K562 (cell line): Measurements from ENCODE around the gene SLC49A3. TPM values are rescaled to one million over a fixed set of nuclear protein-coding genes. Genes with fewer than 3 reads are reported as not detected.

Experiments
- ATAC-seq: fragments of 200-7000 bp; cut with Tn5 transposase; 3 replicates; pipeline ENCODE4 v1.9.1; 2020; ENCODE audit warnings: moderate library complexity
- BruUV-seq: library from RNA; stranded (reverse); fragments of 400-500 nt; replicated peaks from 2 replicates; lab custom pipeline; 2021; lab: Mats Ljungman, UMichigan
- CTCF ChIA-PET: fragments of 300-600 bp; formaldehyde crosslinking; extraction: SDS; loops from one replicate; lab custom pipeline; 2021; ENCODE audit warnings: low intra/inter-chr PET ratio; lab: Yijun Ruan, JAX
- POLR2A ChIA-PET: fragments of 300-600, 350-650 bp; sonication (Branson Sonifier 250); formaldehyde crosslinking; extraction: SDS; loops from one replicate; lab custom pipeline; 2021; ENCODE audit warnings: antibody characterized with exemption, inconsistent platforms; lab: Yijun Ruan, JAX
- DNase-seq, 4 experiments: peaks; one replicate each; pipeline versions ENCODE4 v3.0.0 to v3.0.0-alpha.2; 2011 to 2018; ENCODE audit warnings: low spot score in 3 of 4, mixed read lengths in 3 of 4; ENCODE audit errors: extremely low read depth in 1 of 4
- FAIRE-seq: peaks from 2 replicates; lab custom pipeline; 2011; peaks lifted over from hg19 to GRCh38; lab: Jason Lieb, UNC
- H2AFZ ChIP-seq: 2 replicates; pipeline ENCODE4 v1.6.0; 2011; ENCODE audit warnings: low read depth, low read length, control low read depth, inconsistent platforms
- H3K27ac ChIP-seq: fragments of 200-600 bp; 3 replicates; pipeline ENCODE4 v1.8.0; 2011; ENCODE audit warnings: low read depth, mild to moderate bottlenecking, control low read depth, inconsistent platforms, low read length, moderate library complexity, mixed read lengths; ENCODE audit errors: extremely low read depth
- H3K27me3 ChIP-seq, 2 experiments: fragments of 300-600 bp in 1 of 2; 2 replicates in 1 of 2; 3 replicates in 1 of 2; pipeline versions ENCODE4 v1.6.0 to v1.8.0; 2011; ENCODE audit warnings: inconsistent platforms in 2 of 2, low read length in 2 of 2, mild to moderate bottlenecking in 1 of 2, mixed read lengths in 1 of 2, moderate library complexity in 1 of 2; ENCODE audit not compliant: control insufficient read depth in 2 of 2, insufficient read depth in 2 of 2
- H3K36me3 ChIP-seq: fragments of 300-600 bp; 3 replicates; pipeline ENCODE4 v1.8.0; 2011; ENCODE audit warnings: mild to moderate bottlenecking, low read length, inconsistent platforms; ENCODE audit not compliant: control insufficient read depth, insufficient read depth
- H3K4me1 ChIP-seq, 2 experiments: fragments of 200-600 bp in 1 of 2; replicated peaks in 1 of 2; 2 replicates in 1 of 2; 3 replicates in 1 of 2; pipeline versions ENCODE4 v1.5.1 to v1.8.0; 2011; ENCODE audit warnings: inconsistent platforms in 2 of 2, low read length in 2 of 2, mild to moderate bottlenecking in 1 of 2, mixed read lengths in 1 of 2, moderate library complexity in 1 of 2; ENCODE audit not compliant: control insufficient read depth in 2 of 2, insufficient read depth in 2 of 2
- H3K4me2 ChIP-seq: 2 replicates; pipeline ENCODE4 v1.6.1; 2011; ENCODE audit warnings: low read length, control low read depth, inconsistent platforms, mixed read lengths; ENCODE audit not compliant: insufficient read depth
- H3K4me3 ChIP-seq: fragments of 200-600 bp; sonication (generic), shearing (Covaris generic); 2 replicates; pipeline ENCODE4 v1.5.1; 2016; ENCODE audit warnings: control low read depth, inconsistent platforms
- H3K79me2 ChIP-seq: fragments of 200-600 bp; 3 replicates; pipeline ENCODE4 v1.8.0; 2011; ENCODE audit warnings: low read length, inconsistent platforms; ENCODE audit not compliant: control insufficient read depth, insufficient read depth
- H3K9ac ChIP-seq, 2 experiments: 2 replicates each; pipeline versions ENCODE4 v1.6.0 to v1.6.1; 2011; ENCODE audit warnings: low read depth in 2 of 2, low read length in 2 of 2, control low read depth in 1 of 2, inconsistent platforms in 1 of 2, mild to moderate bottlenecking in 1 of 2, mixed read lengths in 1 of 2; ENCODE audit not compliant: insufficient read depth in 1 of 2
- H3K9me1 ChIP-seq: one replicate; pipeline ENCODE4 v1.6.0; 2011; ENCODE audit warnings: inconsistent platforms, mild to moderate bottlenecking, low read length, moderate library complexity; ENCODE audit not compliant: control insufficient read depth, insufficient read depth
- H3K9me3 ChIP-seq: replicated peaks from 2 replicates; pipeline ENCODE4 v1.5.1; 2011; ENCODE audit warnings: low read depth, low read length, inconsistent platforms; ENCODE audit not compliant: control insufficient read depth, insufficient read depth
- H4K20me1 ChIP-seq: replicated peaks from 2 replicates; pipeline ENCODE4 v1.6.1; 2011; ENCODE audit warnings: low read length, inconsistent platforms, mixed read lengths; ENCODE audit not compliant: control insufficient read depth, insufficient read depth
- DIDO1 ChIP-seq: fragments of 450-650 bp; IDR thresholded peaks from 2 replicates; pipeline ENCODE4 v1.6.1; 2016; ENCODE audit warnings: low read depth, missing biosample characterization, missing genetic modification characterization
- EP300 ChIP-seq: IDR thresholded peaks from 2 replicates; pipeline ENCODE4 v1.6.1; 2012; ENCODE audit warnings: low read length, improper control_type of control experiment
- GABPB2 ChIP-seq: fragments of 250-450 bp; sonication (Bioruptor Pico); conservative IDR thresholded peaks from 2 replicates; pipeline ENCODE4 v1.5.1; 2021; ENCODE audit warnings: mild to moderate bottlenecking
- HMGN3 ChIP-seq: IDR thresholded peaks from 2 replicates; pipeline ENCODE4 v1.6.1; 2011; ENCODE audit warnings: borderline replicate concordance, low read depth, mild to moderate bottlenecking, mixed read lengths, low read length; ENCODE audit not compliant: insufficient read length; ENCODE audit errors: extremely low read depth
- HOXB6 ChIP-seq: fragments of 250-450 bp; sonication (Bioruptor Pico); IDR thresholded peaks from 2 replicates; pipeline ENCODE4 v1.5.1; 2022; ENCODE audit warnings: mild to moderate bottlenecking, borderline replicate concordance
- PHB2 ChIP-seq: fragments of 450-650 bp; IDR thresholded peaks from 2 replicates; pipeline ENCODE4 v1.6.1; 2017; ENCODE audit warnings: low read depth
- POLR2AphosphoS2 ChIP-seq: IDR thresholded peaks from 2 replicates; pipeline ENCODE4 v1.6.1; 2012; ENCODE audit warnings: low read length, improper control_type of control experiment
- RHOXF2B ChIP-seq: fragments of 250-450 bp; sonication (Bioruptor Pico); conservative IDR thresholded peaks from 2 replicates; pipeline ENCODE4 v1.5.1; 2021
- ZNF217 ChIP-seq: sonication (generic); formaldehyde crosslinking; IDR thresholded peaks from 2 replicates; pipeline ENCODE4 v1.8.0; 2022; ENCODE audit warnings: mild to moderate bottlenecking, missing genetic modification reagents
- ZNF354B ChIP-seq: fragments of 250-450 bp; sonication (Bioruptor Pico); IDR thresholded peaks from 2 replicates; pipeline ENCODE4 v1.4.0; 2020
- ZNF445 ChIP-seq: fragments of 250-450 bp; sonication (Bioruptor Pico); IDR thresholded peaks from 2 replicates; pipeline ENCODE4 v1.4.0; 2020; ENCODE audit warnings: low read depth, mild to moderate bottlenecking, moderate library complexity
- ZNF695 ChIP-seq: fragments of 450-650 bp; formaldehyde crosslinking; IDR thresholded peaks from 2 replicates; pipeline ENCODE4 v1.4.0; 2020; ENCODE audit warnings: mild to moderate bottlenecking, moderate library complexity
- ZSCAN29 ChIP-seq: fragments of 450-650 bp; IDR thresholded peaks from 2 replicates; pipeline ENCODE4 v1.6.1; 2017
- WGBS: fragments of 100-300 bp; shearing (Covaris generic); methylation state at CpG from one replicate; pipeline ENCODE4 v1.1.6; 2016; ENCODE audit warnings: low coverage, mixed read lengths; ENCODE audit not compliant: insufficient coverage; ENCODE audit errors: missing lambda C conversion rate; 5-methylcytosine and 5-hydroxymethylcytosine counted together
- in situ Hi-C: fragments of 300-500 bp; cut with MboI; formaldehyde crosslinking; loops from 4 replicates; pipeline ENCODE4 v1.15.0; 2018; ENCODE audit warnings: inconsistent platforms, mixed read lengths
- intact Hi-C: fragments of 100-400 bp; cut with micrococcal nuclease; formaldehyde crosslinking; loops from 2 replicates; pipeline ENCODE4 v1.14.2; 2022
- polyA plus RNA-seq, 8 experiments: library from polyadenylated mRNA; depleted of rRNA in 4 of 8; stranded (reverse) in 5 of 8; unstranded in 3 of 8; fragments of >200 nt; fragmentation: Nextera tagmentation in 2 of 8; fragmentation: Illumina TruSeq in 1 of 8; extraction: Ambion mirVana in 2 of 8; extraction: Trizol in 1 of 8; gene quantifications; 2 replicates each; pipeline versions ENCODE4 v1.2.1 to v1.2.3, GENCODE V29; 2011 to 2014; ENCODE audit warnings: inconsistent platforms in 1 of 8, missing spikeins in 1 of 8
- total RNA-seq, 7 experiments: library from RNA; depleted of rRNA in 6 of 7; stranded (reverse); fragments of >200 nt in 6 of 7; fragmentation: Illumina TruSeq in 2 of 7; extraction: Trizol in 2 of 7; gene quantifications; 2 replicates each; pipeline versions ENCODE4 v1.2.1 to v1.2.3, GENCODE V29; 2011 to 2021; ENCODE audit warnings: low replicate concordance in 1 of 7

SLC49A3 gene
- total and polyA plus RNA-seq, 9 of the 15 experiments (the other 6 are each of a cell fraction or from before 2014, with no cell fraction given) = 0.24 to 0.41 TPM; not detected in 7

- no peaks in the 10 kb centered on the region; the same call in 1 of the 2 replicates for H4K20me1 ChIP-seq
- POLR2A ChIA-PET = interaction anchor here (0.6 to 1.1 kb wide), 3 partner anchors 14 to 144 kb away, joined by 3 to 4 read pairs (median 3); no protein-coding TSS in a partner anchor
- ATAC-seq = no peak
These were observed 35.0 kb upstream of the SLC49A3 start for GRCh38 chr4:723751-724530.

More at GRCh38 chr4:723751-724530, 35.0 kb upstream of the SLC49A3 start:
- Histone ChIP-seq H3K9me3 (peaks cover 1% of the 10 kb centered on the region), H3K4me3 (no peak overlapping the region), H2AFZ (no peak overlapping the region), H3K9me1 (no peaks in the 10 kb centered on the region), H3K4me2 (no peak overlapping the region), H3K9ac (peak overlapping the region in 1 of 2 experiments; percentile 45; a peak in 1 of 4 replicates), H3K27ac (no peak overlapping the region), H3K4me1 (peaks cover 20 to 54% of the 10 kb centered on the region in 2 experiments), H3K27me3 (no peaks in the 10 kb centered on the region), H3K36me3 (peaks cover 16% of the 10 kb centered on the region; the same call in 2 of the 3 replicates), H3K79me2 (peaks cover 66% of the 10 kb centered on the region)
- CTCF ChIA-PET = no interaction called here
- in situ Hi-C loops (no loop called here), intact Hi-C loops (no loop called here)
- 95% methylated on average over 24 of the region's 28 CpGs for WGBS
- no peak for FAIRE-seq
- no peak for TF ChIP-seq ZNF217 (CRISPR knock-in tag)
- TF ChIP-seq HOXB6 (CRISPR knock-in tag) = no peak
- TF ChIP-seq ZNF445 (CRISPR knock-in tag) = no peak
- no peak for TF ChIP-seq GABPB2 (CRISPR knock-in tag)
- no peak for TF ChIP-seq ZSCAN29
- no peak for TF ChIP-seq ZNF354B (CRISPR knock-in tag)
- no peak for TF ChIP-seq PHB2
- TF ChIP-seq HMGN3 = no peak
- TF ChIP-seq EP300 = no peak
- TF ChIP-seq DIDO1 (tag) = no peak
- no peak for TF ChIP-seq ZNF695
- TF ChIP-seq RHOXF2B (CRISPR knock-in tag) = no peak
- TF ChIP-seq POLR2AphosphoS2 = no peak
- DNase-seq = no peak
- no TSS peak for BruUV-seq
